Mesodermal cell (in vitro differentiated cells): ENCODE data around the gene HTATSF1.

Source experiments
- H3K27ac ChIP-seq: 2 replicates; pipeline ENCODE4 v1.7.0; 2013; ENCODE audit warnings: mild to moderate bottlenecking, low read depth, low read length, moderate library complexity; ENCODE audit not compliant: severe bottlenecking
- H3K36me3 ChIP-seq: 2 replicates; pipeline ENCODE4 v1.7.1; 2013; ENCODE audit warnings: mild to moderate bottlenecking, low read length, moderate library complexity; ENCODE audit not compliant: control insufficient read depth, insufficient read depth
- H3K4me1 ChIP-seq: one replicate; pipeline ENCODE4 v1.7.1; 2013; ENCODE audit warnings: mild to moderate bottlenecking, low read length; ENCODE audit not compliant: insufficient read depth, control insufficient read depth, poor library complexity, severe bottlenecking
- H3K4me3 ChIP-seq: 2 replicates; pipeline ENCODE4 v1.7.0; 2013; ENCODE audit warnings: low read length, control low read depth, mild to moderate bottlenecking; ENCODE audit not compliant: insufficient read depth, poor library complexity, severe bottlenecking; ENCODE audit errors: extremely low read depth
- H3K9me3 ChIP-seq: 2 replicates; pipeline ENCODE4 v1.7.1; 2013; ENCODE audit warnings: mild to moderate bottlenecking, low read length, moderate library complexity; ENCODE audit not compliant: control insufficient read depth
- WGBS, 2 experiments: methylation state at CpG; one replicate each; pipeline ENCODE4 v1.1.5; 2013; ENCODE audit warnings: missing lambda C conversion rate in 2 of 2; ENCODE audit not compliant: insufficient coverage in 2 of 2; 5-methylcytosine and 5-hydroxymethylcytosine counted together

HTATSF1 gene

DNA sequence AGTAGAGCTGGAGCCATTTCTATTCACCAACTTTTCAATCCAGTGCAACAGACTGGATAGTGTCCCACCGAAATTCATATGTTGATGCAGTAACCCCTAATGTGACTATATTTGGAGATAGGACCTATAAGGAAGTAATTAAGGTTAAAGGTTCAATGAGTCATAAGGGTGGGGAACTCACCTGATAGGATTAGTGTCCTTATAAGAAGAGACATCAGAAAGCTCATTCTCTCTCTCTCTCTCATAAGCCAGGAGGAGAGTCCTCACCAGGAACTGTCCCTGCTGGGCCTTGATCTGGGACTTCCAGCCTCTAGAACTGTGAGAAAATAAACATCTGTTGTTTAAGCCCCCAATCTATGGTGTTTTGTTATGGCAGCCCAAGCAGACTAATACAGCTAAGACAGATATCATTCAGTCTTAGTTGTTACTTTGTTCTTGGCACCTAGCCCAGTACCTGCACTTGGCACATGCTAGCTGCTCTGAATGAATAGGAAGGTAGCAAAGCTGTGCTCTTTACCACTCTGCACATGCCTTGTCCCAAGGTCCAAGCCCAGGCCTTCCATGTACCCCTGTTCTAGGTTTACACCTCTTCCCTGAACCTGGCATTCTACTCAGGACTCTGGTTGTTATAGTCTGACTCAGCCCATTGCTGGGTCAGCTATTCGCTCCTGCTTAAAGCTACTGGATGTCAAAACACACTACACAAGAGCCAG, 28.8 kb upstream of the HTATSF1 start:
- no peaks in the 10 kb centered on the region for H3K36me3 ChIP-seq
- WGBS, 2 experiments = 71% methylated on average over 1 of the region's 2 CpGs; no CpG with 5 or more reads in 1 of the 2 experiments

DNA sequence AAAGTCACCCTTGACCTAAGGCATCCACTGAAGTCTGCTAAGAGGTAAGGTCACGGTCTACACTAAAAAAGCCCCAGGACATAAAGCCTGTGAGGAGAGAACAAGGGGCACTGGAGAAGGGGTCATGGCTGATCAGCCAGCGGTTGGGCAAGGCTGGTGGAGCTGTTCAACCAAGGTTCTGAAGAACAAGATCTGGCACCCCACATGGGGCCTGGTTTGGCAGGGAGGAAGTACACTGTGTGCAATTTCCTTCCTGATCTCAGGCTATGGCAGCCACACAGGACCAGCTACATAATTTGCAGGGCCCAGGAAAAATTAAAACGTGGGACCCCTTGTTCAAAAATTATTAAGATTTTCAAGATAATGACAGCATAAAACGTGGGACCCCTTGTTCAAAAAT, 23.7 kb upstream of the HTATSF1 start:
- Histone ChIP-seq H3K4me3 (no peak overlapping the region), H3K9me3 (no peaks in the 10 kb centered on the region), H3K36me3 (no peaks in the 10 kb centered on the region), H3K27ac (no peak overlapping the region), H3K4me1 (no peaks in the 10 kb centered on the region)
- WGBS, 2 experiments = 90% methylated on average over 2 of the region's 4 CpGs

More for the DNA sequence above, 28.8 kb upstream of the HTATSF1 start:
- no peak overlapping the region for H3K27ac ChIP-seq
- H3K4me3 ChIP-seq = no peak overlapping the region
- H3K9me3 ChIP-seq = no peaks in the 10 kb centered on the region
- H3K4me1 ChIP-seq = no peaks in the 10 kb centered on the region

GRCh38 chrX:136475236-136475635, 22.2 kb upstream of the HTATSF1 start:
- WGBS, 2 experiments = no CpG with 5 or more reads among the region's 3 CpGs
- no peaks in the 10 kb centered on the region for H3K9me3 ChIP-seq
- H3K4me1 ChIP-seq = no peaks in the 10 kb centered on the region
- H3K27ac ChIP-seq = no peak overlapping the region
- H3K4me3 ChIP-seq = no peak overlapping the region
- no peaks in the 10 kb centered on the region for H3K36me3 ChIP-seq

- WGBS, 2 experiments = no CpG with 5 or more reads among the region's 2 CpGs
- no peaks in the 10 kb centered on the region for H3K36me3 ChIP-seq
- H3K9me3 ChIP-seq = no peaks in the 10 kb centered on the region
- no peaks in the 10 kb centered on the region for H3K4me1 ChIP-seq
- no peak overlapping the region for H3K4me3 ChIP-seq
- H3K27ac ChIP-seq = no peak overlapping the region
Measured at GRCh38 chrX:136476501-136476900, 20.9 kb upstream of the HTATSF1 start.

DNA sequence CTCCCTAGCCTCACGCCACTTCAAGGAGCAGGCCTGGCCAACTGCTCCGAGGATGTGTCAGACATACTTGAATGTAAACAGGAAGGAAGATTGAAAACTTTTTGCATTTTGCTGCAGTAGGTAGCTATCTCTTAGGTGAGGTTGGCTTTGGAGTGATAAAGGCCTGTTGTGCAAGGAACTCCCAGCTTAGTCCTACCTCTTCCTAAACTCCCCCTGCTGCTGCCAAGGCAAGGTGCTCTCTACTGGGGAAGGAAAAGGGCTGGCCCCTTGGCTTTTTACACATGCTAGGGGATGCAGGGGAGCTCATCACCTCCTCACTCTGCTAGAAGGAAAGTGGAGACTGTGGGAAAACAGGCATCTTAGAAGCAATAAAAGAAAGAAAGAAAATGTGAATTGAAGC, 20.4 kb upstream of the HTATSF1 start:
- WGBS, 2 experiments = no CpG with 5 or more reads among the region's 2 CpGs
- no peaks in the 10 kb centered on the region for H3K36me3 ChIP-seq

GRCh38 chrX:136480383-136480782, 17.0 kb upstream of the HTATSF1 start:
- WGBS, 2 experiments = 60 to 100% methylated on average over 1 of the region's 4 CpGs
- Histone ChIP-seq H3K27ac (no peak overlapping the region), H3K36me3 (no peaks in the 10 kb centered on the region), H3K9me3 (no peaks in the 10 kb centered on the region), H3K4me3 (no peak overlapping the region), H3K4me1 (no peaks in the 10 kb centered on the region)

More for the DNA sequence above, 20.4 kb upstream of the HTATSF1 start:
- Histone ChIP-seq H3K9me3 (no peaks in the 10 kb centered on the region), H3K4me1 (no peaks in the 10 kb centered on the region), H3K27ac (no peak overlapping the region), H3K4me3 (no peak overlapping the region)

DNA sequence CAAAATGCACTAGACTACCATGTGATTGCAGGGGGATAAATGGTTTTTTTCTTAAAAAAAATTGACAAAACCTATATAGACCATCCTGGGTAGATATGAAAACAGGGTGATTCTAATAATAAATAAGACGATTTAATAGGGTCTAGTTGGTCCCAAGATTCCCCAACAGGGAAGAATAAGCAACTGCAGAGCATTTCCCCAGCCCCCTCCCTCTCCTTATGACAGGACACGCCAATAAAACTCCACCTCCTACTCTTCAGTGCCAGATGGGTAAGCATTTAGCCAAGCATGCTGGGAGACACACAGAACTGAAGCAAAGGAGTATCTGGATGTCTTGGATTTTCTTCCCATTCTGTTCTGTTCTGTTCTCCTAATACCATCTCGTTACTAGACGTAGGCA, 9.7 kb upstream of the HTATSF1 start, which contains the start of gene BRS3:
BRS3 (plus strand) TSS at position 301 of the 400 bp plus-strand sequence. CDS start 168 bp downstream, outside the sequence.
- Histone ChIP-seq H3K4me1 (no peaks in the 10 kb centered on the region), H3K27ac (no peak within 1 kb of the TSS), H3K9me3 (no peaks in the 10 kb centered on the region), H3K4me3 (no peak within 1 kb of the TSS), H3K36me3 (no peaks in the 10 kb centered on the region)
- 77% methylated on average over 2 of the region's 4 CpGs; no CpG with 5 or more reads in 1 of the 2 experiments for WGBS, 2 experiments

DNA sequence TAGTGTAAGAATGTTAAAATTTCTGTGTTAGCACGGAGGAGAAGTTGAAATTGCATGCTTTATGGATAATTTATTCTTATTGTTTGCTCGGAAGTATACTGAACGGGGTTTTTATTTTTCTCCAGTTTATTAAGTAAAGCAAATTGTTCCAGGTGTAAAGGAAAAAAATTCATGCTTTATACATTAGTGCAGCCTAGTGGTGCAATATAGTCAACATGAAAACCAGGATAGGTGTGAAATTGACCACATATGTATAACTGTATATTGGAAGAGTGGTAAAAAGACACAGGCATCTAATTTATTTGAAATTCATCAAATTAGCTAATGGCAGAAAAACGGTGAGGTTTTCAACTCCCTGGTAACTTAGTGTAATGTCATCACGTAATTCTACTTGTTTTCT, 8.7 kb upstream of the HTATSF1 start:
- H3K9me3 ChIP-seq = no peaks in the 10 kb centered on the region
- H3K4me1 ChIP-seq = no peaks in the 10 kb centered on the region
- H3K36me3 ChIP-seq = no peaks in the 10 kb centered on the region
- WGBS, 2 experiments = no CpG with 5 or more reads among the region's 5 CpGs
- H3K4me3 ChIP-seq = no peak overlapping the region
- H3K27ac ChIP-seq = no peak overlapping the region

GRCh38 chrX:136491832-136492231, 5.6 kb upstream of the HTATSF1 start:
- Histone ChIP-seq H3K4me1 (no peaks in the 10 kb centered on the region), H3K36me3 (no peaks in the 10 kb centered on the region), H3K9me3 (no peaks in the 10 kb centered on the region), H3K4me3 (no peak overlapping the region), H3K27ac (no peak overlapping the region)
- 83% methylated on average over 4 of the region's 6 CpGs; no CpG with 5 or more reads in 1 of the 2 experiments for WGBS, 2 experiments

- Histone ChIP-seq H3K4me1 (no peaks in the 10 kb centered on the region), H3K27ac (no peak overlapping the region), H3K9me3 (no peaks in the 10 kb centered on the region), H3K36me3 (no peaks in the 10 kb centered on the region), H3K4me3 (no peak overlapping the region)
- WGBS, 2 experiments = no CpG with 5 or more reads among the region's 1 CpG
Measured at GRCh38 chrX:136493011-136493410, 4.4 kb upstream of the HTATSF1 start.

GRCh38 chrX:136495043-136495442, 2.3 kb upstream of the HTATSF1 start:
- no peaks in the 10 kb centered on the region for H3K9me3 ChIP-seq
- 93 to 100% methylated on average over 2 to 3 of the region's 4 CpGs for WGBS, 2 experiments
- no peak overlapping the region for H3K27ac ChIP-seq
- H3K4me3 ChIP-seq = no peak overlapping the region
- H3K4me1 ChIP-seq = peaks cover 5% of the 10 kb centered on the region
- H3K36me3 ChIP-seq = no peaks in the 10 kb centered on the region
